Ascending aorta (tissue), 2 donors: ENCODE data around the gene ANKRD30B. TPM values are rescaled to one million over a fixed set of nuclear protein-coding genes. Genes with fewer than 3 reads are reported as not detected.
"Not testable (repeated sequence)": the region's sequence is repeated elsewhere in the genome, so short reads cannot be mapped to it uniquely, and the experiment has no call there.

Experiments
- DNase-seq, 2 donors: peaks; one replicate each; pipeline ENCODE4 v3.0.0-alpha.2; 2019; ENCODE audit warnings: low spot score in 2 of 2
- H3K27ac ChIP-seq, 2 donors: fragments of 200-600 bp; sonication (generic); one replicate each; pipeline ENCODE4 v1.5.1; 2016 to 2017; ENCODE audit warnings: mild to moderate bottlenecking in 1 of 2
- H3K27me3 ChIP-seq: fragments of 200-600 bp; sonication (generic); one replicate; pipeline ENCODE4 v1.5.1; 2017
- H3K36me3 ChIP-seq, 2 donors: fragments of 200-600 bp; sonication (generic); one replicate each; pipeline ENCODE4 v1.5.1; 2016
- H3K4me1 ChIP-seq, 2 donors: fragments of 200-600 bp; sonication (generic); one replicate each; pipeline ENCODE4 v1.5.1; 2016 to 2017; ENCODE audit warnings: mild to moderate bottlenecking in 1 of 2
- H3K4me3 ChIP-seq, 2 donors: fragments of 200-600 bp; sonication (generic); one replicate each; pipeline ENCODE4 v1.5.1; 2016 to 2017; ENCODE audit warnings: mild to moderate bottlenecking in 1 of 2
- H3K9me3 ChIP-seq, 2 donors: fragments of 200-600 bp; sonication (generic); one replicate each; pipeline ENCODE4 v1.5.1; 2016
- intact Hi-C: fragments of 100-400 bp; cut with DNase I; formaldehyde crosslinking; loops from one replicate; pipeline ENCODE4 v1.15.1; 2023
- total RNA-seq: library from RNA; depleted of rRNA; stranded (reverse); fragments of >200 nt; gene quantifications from one replicate; pipeline ENCODE4 v1.1.0, GENCODE V29; 2016
- TF ChIP-seq, protein P1 (sequence below), 3 experiments: fragments of 200-600 bp in 2 of 3; fragments of 450-650 bp in 1 of 3; sonication (generic) in 2 of 3; IDR thresholded peaks; one replicate each; pipeline ENCODE4 v1.5.1; 2016 to 2019; ENCODE audit warnings: antibody characterized with exemption in 3 of 3, mild to moderate bottlenecking in 1 of 3, moderate library complexity in 1 of 3

ANKRD30B gene
- total RNA-seq, 1 donor from 2014 or later: not detected

DNA sequence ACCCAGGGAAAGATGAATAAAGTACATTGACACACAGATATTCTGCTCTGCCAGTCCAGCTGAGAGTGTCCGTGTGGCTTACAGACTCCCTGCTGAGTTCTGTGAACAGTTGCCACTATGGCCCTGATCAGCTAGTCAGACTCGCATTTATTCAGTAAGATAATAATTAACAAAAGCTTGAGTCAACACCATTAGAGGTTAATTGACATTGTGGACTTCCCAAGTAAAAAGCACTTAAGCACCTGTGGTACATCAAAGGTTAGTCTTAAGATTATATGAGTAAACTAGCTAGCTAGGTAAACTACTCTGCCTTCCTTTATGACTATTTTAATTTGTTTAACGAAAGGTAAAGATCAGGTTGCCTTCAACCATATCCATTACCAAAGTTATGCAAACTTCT, 33.7 kb downstream of the ANKRD30B start:
- no peaks in the 10 kb centered on the region for H3K4me1 ChIP-seq
- intact Hi-C loops: no loop called here
- H3K36me3 ChIP-seq: no peaks in the 10 kb centered on the region
- H3K9me3 ChIP-seq: no peaks in the 10 kb centered on the region
- TF ChIP-seq, protein P1, sequence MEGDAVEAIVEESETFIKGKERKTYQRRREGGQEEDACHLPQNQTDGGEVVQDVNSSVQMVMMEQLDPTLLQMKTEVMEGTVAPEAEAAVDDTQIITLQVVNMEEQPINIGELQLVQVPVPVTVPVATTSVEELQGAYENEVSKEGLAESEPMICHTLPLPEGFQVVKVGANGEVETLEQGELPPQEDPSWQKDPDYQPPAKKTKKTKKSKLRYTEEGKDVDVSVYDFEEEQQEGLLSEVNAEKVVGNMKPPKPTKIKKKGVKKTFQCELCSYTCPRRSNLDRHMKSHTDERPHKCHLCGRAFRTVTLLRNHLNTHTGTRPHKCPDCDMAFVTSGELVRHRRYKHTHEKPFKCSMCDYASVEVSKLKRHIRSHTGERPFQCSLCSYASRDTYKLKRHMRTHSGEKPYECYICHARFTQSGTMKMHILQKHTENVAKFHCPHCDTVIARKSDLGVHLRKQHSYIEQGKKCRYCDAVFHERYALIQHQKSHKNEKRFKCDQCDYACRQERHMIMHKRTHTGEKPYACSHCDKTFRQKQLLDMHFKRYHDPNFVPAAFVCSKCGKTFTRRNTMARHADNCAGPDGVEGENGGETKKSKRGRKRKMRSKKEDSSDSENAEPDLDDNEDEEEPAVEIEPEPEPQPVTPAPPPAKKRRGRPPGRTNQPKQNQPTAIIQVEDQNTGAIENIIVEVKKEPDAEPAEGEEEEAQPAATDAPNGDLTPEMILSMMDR (IDR thresholded peaks at IDR 0.05): no peak
- H3K4me3 ChIP-seq: no peak overlapping the region
- no peak for DNase-seq
- H3K27ac ChIP-seq: no peak overlapping the region
- H3K27me3 ChIP-seq: no peaks in the 10 kb centered on the region

- TF ChIP-seq, protein P1 (IDR thresholded peaks at IDR 0.05): no peak
These were observed 36.2 kb downstream of the ANKRD30B start for GRCh38 chr18:14784133-14784532.

GRCh38 chr18:14796876-14797275, 48.9 kb downstream of the ANKRD30B start:
- intact Hi-C loops, H3K9me3 ChIP-seq, H3K36me3 ChIP-seq, H3K27me3 ChIP-seq, H3K4me1 ChIP-seq, DNase-seq, H3K4me3 ChIP-seq, H3K27ac ChIP-seq: not testable (repeated sequence)

More at GRCh38 chr18:14784133-14784532, 36.2 kb downstream of the ANKRD30B start:
- Histone ChIP-seq H3K9me3 (no peaks in the 10 kb centered on the region), H3K4me3 (no peak overlapping the region), H3K36me3 (no peaks in the 10 kb centered on the region), H3K27me3 (no peaks in the 10 kb centered on the region), H3K4me1 (no peaks in the 10 kb centered on the region), H3K27ac (no peak overlapping the region)
- intact Hi-C loops: no loop called here
- no peak for DNase-seq

- intact Hi-C loops: not testable (repeated sequence)
These were observed 50.2 kb downstream of the ANKRD30B start for GRCh38 chr18:14797969-14798764.

GRCh38 chr18:14811081-14811480, 63.1 kb downstream of the ANKRD30B start:
- intact Hi-C loops, H3K9me3 ChIP-seq, H3K4me1 ChIP-seq, H3K27me3 ChIP-seq, H3K36me3 ChIP-seq, H3K27ac ChIP-seq, DNase-seq, H3K4me3 ChIP-seq: not testable (repeated sequence)

More at GRCh38 chr18:14797969-14798764, 50.2 kb downstream of the ANKRD30B start:
- not testable (repeated sequence) for H3K27me3 ChIP-seq, H3K4me1 ChIP-seq, H3K4me3 ChIP-seq, DNase-seq, H3K27ac ChIP-seq, H3K36me3 ChIP-seq, H3K9me3 ChIP-seq

GRCh38 chr18:14826972-14827632, 79.1 kb downstream of the ANKRD30B start:
- H3K4me3 ChIP-seq, H3K27ac ChIP-seq, DNase-seq, H3K9me3 ChIP-seq, intact Hi-C loops, H3K4me1 ChIP-seq, H3K36me3 ChIP-seq, H3K27me3 ChIP-seq: not testable (repeated sequence)

- H3K27ac ChIP-seq, H3K4me1 ChIP-seq, DNase-seq, intact Hi-C loops, H3K27me3 ChIP-seq, H3K4me3 ChIP-seq, H3K36me3 ChIP-seq, H3K9me3 ChIP-seq: not testable (repeated sequence)
These were observed 93.6 kb downstream of the ANKRD30B start for GRCh38 chr18:14841607-14842006.

- H3K27ac ChIP-seq, H3K4me3 ChIP-seq, H3K36me3 ChIP-seq, intact Hi-C loops, H3K9me3 ChIP-seq, H3K27me3 ChIP-seq, H3K4me1 ChIP-seq, DNase-seq: not testable (repeated sequence)
These were observed 103.6 kb downstream of the ANKRD30B start for GRCh38 chr18:14851533-14851932.

- H3K27me3 ChIP-seq, H3K4me3 ChIP-seq, H3K9me3 ChIP-seq, H3K36me3 ChIP-seq, intact Hi-C loops, DNase-seq, H3K4me1 ChIP-seq, H3K27ac ChIP-seq: not testable (repeated sequence)
These were observed 107.7 kb downstream of the ANKRD30B start for GRCh38 chr18:14855634-14856033.

DNA sequence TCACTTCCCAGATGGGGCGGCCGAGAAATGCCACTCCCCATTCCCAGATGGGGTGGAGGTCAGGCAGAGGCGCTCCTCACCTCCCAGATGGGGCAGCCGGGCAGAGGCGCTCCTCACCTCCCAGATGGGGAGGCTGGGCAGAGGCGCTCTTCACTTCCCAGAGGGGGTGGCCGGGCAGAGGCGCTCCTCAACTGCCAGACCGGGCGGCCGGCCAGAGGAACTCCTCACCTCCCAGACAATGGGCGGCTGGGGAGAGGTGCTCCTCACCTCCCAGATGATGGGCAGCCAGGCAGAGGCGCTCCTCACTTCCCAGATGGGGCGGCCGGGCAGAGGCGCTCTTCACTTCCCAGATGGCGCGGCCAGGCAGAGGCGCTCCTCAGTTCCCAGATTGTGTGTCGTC, 108.3 kb downstream of the ANKRD30B start:
- H3K4me1 ChIP-seq, H3K36me3 ChIP-seq, H3K27ac ChIP-seq, H3K27me3 ChIP-seq, H3K9me3 ChIP-seq, H3K4me3 ChIP-seq, DNase-seq, intact Hi-C loops: not testable (repeated sequence)

DNA sequence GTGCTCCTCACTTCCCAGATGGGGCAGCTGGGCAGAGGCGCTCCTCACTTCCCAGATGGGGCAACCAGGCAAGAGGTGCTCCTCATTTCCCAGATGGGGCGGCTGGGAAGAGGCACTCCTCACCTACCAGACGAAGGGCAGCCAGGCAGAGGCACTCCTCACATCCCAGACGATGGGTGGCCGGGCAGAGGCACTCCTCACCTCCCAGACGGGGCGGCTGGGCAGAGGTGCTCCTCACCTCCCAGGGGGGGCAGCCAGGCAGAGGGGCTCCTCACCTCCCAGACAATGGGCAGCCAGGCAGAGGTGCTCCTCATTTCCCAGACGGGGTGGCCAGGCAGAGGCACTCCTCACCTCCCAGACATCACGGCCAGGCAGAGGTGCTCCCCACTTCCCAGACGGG, 110.5 kb downstream of the ANKRD30B start:
- H3K36me3 ChIP-seq, H3K9me3 ChIP-seq, H3K4me3 ChIP-seq, intact Hi-C loops, H3K27ac ChIP-seq, DNase-seq, H3K4me1 ChIP-seq, H3K27me3 ChIP-seq: not testable (repeated sequence)

DNA sequence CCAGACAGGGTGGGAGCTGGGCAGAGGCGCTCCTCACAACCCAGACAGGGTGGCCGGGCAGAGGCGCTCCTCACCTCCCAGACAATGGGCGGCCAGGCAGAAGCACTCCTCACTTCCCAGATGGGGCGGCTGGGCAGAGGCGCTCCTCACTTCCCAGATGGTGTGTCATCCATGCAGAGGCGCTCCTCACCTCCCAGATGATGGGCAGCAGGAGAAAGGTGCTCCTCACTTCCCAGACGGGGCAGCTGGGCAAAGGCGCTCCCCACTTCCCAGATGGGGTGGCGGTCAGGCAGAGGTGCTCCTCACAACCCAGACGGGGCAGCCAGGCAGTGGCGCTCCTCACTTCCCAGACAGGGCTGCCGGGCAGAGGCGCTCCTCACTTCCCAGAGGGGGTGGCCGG, 112.0 kb downstream of the ANKRD30B start:
- not testable (repeated sequence) for H3K4me3 ChIP-seq, DNase-seq

More for the DNA sequence above, 112.0 kb downstream of the ANKRD30B start:
- H3K4me1 ChIP-seq, H3K27me3 ChIP-seq, intact Hi-C loops, H3K27ac ChIP-seq, H3K9me3 ChIP-seq, H3K36me3 ChIP-seq: not testable (repeated sequence)
